HG02852 (cell line): ENCODE data around the gene NCAM1.

Experiments used
- ATAC-seq: cut with Tn5 transposase; IDR thresholded peaks from one replicate; pipeline ENCODE4 v1.9.1; 2021; ENCODE audit warnings: mild to moderate bottlenecking, moderate library complexity; ENCODE audit not compliant: unreplicated experiment

The NCAM1 gene

DNA sequence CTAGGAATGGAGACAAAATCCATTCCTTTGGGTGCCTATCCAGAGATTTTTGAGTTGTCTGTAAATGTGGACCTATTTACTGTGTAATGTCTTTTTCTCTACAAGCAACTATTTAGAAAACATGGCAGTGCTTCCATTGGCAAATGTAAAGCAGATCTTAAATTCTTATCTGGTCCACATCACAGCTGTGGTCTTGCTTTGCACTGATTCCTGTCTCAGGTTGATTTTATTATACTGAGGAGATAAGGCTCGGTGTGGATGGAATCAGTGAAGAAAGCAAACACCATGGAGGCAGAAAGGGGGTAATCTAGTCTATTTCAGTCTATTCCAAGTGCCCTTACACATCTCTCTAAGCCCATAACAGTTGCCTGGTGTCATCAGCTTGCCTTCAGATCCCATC lies 160.5 kb downstream of the NCAM1 start:
- no peak for ATAC-seq

DNA sequence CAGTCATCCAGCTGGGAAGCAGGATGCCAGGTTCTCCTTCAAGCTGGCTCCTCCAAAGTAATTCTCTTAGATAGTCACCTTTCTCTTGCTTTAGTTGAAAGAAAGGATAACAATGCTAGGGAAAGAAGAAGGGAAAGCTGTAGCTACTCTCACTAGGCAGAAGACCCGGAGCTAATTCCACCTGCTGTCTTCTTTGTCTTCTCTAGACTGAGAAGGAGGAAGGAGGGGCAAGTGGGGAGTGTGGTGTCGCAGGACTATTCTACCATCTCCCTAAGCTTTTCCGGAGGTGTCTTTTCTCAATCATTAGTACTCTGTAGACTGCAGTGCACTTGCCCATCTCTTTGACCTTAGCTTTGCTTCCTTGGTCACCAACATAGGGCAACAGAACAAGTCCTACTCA lies 162.8 kb downstream of the NCAM1 start:
- ATAC-seq = no peak

DNA sequence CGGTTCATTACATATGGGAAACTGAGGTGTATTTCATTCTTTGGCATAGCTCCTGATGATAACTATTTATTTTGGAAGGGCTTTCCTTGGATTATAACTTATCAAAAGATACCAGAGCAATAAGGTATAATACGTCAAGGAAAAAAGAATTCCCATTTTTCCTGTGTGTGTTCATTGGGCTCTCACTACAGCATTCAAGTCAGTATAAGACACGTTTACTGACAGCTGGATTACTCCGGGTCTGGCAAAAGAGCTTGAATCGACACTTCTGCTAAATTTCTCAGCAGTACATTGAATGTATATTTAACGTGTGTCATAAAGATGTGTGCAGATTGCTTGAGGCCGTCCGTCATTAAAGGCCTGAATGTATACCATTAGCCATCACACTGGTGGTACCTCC lies 163.4 kb downstream of the NCAM1 start:
- no peak for ATAC-seq

DNA sequence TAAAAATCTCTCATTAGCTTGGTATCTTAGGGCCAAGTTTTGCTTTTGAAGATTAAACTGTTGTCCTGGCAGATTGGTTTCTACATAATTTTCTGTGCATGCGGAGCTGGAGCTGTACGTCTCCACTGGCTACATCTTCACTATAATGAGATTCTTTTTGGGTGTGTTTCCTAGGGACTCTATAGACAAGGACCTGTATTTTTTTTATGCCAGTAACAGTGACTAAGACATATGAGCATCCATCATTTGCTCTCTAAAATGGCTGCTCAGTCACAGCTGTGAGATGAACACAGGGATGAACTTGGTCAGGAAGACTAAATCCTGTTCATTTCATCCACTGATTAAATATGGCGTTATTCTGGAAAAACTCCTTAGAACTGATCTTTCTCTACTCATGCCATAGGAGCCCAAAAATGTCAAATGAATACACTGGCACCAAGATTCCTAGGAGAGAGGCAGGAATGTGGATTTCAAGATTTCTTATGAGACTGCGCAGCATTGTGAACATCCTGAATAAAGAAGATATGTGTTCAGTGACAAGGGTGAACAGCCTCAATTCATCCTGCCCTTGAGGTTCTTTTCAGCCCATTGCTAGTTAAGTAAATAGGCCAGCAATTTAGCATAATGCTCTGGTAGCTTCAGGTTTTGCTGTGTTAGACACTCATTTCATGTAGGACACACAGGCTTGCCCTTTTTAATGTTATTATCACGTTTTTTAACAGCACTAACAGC lies 168.2 kb downstream of the NCAM1 start:
- ATAC-seq = no peak

DNA sequence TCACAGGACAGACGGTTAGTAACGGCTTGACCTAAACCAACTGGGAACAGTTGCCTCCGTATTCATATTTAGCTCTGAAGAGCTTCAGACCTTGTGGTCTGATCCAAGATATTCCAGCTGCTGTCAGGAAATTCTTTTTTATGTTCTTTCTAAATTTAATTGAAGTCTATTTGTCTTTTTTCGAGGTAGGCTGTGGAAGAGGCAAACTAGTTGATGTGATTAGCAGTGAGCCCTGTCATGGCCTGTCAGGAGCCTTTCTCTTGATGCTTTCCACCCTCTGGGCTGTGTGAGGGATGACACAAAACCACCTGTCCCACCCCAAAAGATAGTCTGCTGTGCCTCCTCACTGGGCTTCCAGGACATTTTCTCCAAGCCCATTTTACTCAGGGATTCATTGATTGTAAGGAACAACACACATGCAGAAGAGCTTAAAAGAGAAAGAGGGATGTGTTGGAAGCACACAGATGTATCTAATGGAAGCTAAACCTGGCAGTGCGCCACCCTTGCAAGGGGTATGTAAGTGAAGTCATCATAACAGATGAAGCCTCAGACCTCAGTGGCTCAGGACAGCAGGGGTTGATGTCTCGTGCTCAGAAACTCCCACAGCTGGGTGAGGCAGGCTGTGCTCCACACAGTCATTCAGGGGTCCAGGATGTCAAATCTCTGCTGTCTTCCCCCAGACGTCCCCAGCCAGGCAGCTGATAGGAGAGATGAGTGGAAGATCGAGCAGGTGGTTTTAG lies 170.0 kb downstream of the NCAM1 start:
- ATAC-seq = no peak

DNA sequence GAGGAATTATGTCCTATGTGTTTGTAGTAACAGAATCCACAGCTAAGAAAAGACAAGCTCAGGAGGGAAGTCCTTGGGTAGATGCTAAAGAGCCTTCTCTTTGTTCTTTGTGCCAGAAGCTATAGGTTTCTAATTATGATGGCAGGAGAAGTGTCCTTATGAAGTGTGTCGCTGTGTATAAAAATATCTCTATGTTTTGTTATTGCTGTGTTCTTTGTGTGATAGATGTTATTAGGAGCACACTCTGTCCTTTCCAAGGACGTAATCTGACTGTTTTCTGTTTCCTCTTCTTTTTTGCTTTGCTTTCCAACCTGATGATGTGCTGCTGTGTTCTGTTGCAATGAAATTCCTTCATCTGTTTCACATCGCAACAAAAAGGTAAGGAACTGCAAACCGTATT lies 171.9 kb downstream of the NCAM1 start:
- ATAC-seq = no peak

DNA sequence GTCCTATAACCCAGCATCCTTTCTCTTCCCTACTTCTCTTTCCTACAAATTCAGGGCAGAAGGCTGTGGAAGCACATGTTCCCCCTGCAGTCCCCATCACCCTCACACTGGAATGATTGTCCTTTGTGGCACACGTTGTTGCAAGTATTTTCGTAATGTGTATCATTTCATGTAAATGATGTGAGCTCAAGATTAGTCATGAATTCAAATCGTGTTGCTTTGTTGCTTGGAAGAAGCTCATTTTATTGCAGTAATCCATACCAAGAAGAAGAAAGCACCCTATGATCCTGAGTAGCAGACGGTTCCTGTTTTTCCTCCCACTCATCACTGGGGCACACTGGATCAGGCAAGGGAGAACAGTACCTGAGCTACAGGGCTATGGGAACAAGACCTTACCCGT lies 173.4 kb downstream of the NCAM1 start:
- no peak for ATAC-seq

DNA sequence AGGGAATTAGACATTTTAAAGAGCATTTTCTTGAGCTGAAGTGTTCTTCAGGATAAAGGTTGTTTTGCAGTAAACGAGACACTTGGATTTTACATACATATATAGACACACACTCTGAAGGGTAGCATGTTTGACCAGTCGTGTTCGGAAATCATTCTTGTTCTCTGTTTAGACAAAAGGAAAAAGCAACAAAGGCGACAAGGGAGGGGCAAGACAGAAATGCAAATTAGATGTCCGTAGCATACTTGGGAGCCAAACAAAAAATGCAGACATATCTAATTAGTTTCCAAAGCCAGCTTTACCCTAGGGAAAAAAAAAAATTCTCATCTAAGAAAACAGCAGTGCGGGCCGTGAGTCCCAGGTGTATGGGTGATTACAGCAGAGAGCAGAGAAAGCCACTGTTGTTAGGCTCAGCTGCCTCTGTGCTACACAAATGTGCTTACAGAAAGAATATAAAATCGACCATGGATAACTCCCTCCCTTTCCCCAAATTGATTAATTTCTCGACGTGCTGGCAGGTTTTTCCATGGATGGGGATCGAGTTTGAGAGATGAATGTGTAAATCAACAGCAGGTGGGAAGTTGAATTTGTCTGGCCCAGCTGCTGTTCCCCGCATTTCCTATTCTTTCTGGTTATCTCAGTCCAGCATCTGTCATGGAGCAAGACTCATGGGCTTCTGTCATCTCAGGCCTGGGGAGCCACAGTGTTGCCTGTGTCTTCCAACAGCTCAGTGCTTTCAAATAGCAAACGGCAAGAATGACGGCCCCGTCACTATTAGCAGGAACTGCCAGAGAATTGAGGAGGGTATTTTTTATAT lies 176.7 kb downstream of the NCAM1 start:
- ATAC-seq = no peak

DNA sequence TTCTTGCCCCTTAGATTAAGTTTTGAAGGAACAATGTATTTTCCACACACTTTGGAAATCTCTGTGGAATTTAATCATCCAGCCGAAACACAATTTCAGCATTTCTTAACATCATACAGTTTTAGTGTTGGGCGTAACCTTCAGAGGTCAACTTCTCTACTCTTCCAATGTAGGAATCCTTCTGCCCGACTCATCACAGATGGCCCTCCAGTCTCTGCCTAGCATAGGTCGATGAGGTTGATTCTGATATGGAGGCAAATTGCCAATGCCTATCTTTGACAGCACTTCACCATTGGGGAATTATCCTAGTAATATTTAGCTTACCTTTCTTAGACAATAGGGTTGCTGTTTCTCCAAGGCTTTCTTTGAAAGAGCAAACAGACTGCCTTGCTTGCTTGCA lies 177.5 kb downstream of the NCAM1 start:
- no peak for ATAC-seq

DNA sequence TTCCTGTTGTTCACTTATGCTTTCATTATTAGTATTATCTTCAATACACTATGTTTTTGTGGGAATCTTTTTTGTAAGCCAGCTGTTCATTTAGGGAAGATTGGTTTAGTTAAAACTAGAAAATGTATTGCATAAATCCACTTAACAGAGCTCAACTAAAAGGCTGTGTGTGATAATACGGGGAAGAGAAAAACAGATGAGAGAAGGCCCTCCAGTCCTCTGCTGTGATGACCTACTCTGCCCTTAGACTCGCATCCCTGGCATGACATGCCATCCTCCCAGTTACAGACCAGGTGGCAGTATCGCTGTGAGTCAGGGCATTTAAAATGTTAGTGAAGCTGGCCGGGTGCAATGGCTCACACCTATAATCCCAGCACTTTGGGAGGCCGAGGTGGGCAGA lies 179.8 kb downstream of the NCAM1 start:
- ATAC-seq = no peak

DNA sequence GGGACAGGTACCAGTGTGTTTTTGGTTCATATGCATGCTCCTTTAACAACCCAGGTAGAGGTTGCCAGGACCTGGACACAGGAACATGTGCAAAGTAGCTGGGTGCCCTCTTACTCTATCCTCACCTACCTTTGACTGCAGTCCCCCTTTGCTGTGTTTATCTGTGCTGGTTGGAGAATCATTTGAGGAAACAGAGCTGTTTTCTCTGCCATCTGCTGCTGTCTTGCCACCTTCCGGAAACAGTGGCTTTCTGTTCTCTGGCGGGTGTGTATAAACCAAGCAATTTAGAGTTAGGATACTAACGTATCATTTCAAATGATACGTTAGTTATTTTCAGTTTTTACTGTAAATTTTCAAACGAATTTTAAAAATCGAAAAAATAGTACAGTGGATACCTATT lies 181.3 kb downstream of the NCAM1 start:
- ATAC-seq = no peak

DNA sequence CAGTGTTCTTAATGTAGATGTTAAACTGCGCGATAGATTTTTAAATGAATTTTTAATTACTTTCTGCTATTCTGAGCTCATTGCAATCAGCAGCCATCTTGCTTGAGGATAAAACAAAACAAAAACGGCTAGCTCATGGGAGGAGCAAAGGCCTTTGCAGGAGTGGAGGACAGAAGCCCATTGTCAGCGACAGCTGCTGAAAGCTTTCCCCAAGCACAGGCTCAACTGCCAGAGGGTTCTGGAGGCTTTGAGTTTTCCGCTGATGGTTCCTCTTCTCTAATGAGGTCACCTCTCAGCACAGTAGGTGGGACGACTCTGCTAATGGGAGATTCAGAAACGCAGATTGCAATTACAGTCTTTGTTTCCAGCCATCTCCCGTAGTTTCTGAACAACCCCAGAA lies 186.0 kb downstream of the NCAM1 start:
- ATAC-seq = no peak

DNA sequence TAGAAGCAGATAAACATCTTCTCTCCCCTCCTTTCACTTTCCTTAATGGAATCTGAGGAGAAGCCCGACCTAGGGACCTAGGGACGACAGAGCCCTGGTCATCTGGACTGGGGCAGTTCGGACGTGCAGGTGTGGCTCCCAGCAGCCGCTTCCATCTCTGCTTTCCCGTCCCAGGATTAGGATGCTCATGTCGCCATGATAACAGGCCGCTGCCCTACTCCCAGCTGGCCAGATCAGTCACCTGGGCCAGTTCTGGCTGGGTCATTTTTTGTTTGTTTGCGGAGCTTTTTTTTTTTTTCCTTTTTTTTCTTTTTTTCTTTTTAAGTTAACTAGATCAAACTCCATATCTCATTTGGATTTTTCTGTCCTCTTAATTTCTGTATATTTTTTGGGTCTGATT lies 186.9 kb downstream of the NCAM1 start:
- no peak for ATAC-seq

DNA sequence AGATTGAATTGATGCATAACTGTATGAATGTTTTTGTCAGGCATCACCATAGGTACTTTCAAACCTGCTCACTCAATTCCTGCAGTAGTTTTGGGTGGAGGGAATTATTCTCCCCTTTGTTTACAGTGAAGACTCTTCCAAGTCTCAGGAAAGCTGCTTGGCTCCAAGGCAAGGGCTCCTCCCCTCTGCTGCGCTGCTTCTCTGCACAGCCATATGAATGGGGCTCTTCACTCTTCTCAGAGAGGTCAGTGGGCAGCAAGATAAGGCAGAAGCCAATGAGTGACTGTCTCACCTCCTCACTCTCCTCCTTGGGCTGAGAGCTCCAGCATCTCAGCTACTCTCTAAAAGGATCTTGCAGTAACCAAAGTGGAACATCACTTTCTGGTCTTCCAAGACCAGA lies 187.4 kb downstream of the NCAM1 start:
- no peak for ATAC-seq

DNA sequence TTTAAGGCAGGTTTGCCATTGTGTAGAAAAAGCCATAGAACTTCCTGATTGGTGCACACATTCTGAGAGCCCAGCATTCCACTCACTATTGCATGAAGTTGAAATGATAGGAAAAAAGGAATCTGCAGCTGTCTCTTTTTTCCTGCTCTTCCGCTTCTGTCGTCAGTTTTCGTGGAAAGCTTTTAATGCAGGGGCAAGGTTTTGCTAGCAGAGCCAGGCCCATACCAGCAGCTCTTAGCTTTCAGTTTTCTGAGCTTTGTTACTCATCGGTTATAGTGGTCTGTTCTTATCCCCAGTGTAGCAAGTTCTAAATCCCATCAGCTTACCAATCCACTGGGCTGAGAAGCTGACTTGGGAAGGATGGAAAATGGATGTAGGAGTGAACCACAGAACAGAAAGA lies 190.3 kb downstream of the NCAM1 start:
- ATAC-seq = no peak

DNA sequence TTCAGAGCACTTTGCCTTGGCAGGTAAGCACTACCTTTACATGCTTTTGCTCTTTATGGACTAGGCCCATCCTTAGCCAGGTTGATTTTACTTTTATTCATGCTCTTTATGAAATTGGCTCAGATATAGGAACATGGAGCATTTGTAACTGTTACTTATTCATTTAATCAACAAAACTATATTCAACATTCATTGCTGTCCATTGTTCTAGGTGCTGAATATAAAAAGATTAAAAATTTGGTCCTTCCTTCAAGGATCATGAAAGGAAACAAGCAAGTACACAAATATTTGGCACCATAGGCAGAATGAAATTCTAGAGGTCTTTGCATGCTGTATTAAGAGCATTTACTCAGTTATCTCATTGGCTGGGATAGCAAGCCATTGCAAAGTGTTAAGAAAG lies 191.3 kb downstream of the NCAM1 start:
- no peak for ATAC-seq

DNA sequence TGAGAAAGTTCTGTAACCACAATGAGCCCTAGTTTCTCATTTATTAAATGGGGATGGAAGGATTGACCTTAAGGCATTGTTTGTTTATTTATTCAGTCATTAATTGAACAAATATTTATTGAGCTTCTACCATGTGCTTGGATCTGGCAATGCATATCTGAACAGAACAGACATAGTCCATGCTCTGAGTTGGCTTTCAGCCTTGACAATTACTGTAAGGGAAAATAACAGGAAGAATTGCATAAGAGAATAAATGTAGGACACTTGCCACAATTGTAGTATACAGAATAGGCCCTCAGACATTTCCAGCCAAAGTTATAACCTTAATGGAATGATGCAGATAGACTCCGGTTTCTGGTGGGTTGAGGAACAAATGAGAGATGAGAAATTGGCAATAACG lies 192.6 kb downstream of the NCAM1 start:
- ATAC-seq = no peak

DNA sequence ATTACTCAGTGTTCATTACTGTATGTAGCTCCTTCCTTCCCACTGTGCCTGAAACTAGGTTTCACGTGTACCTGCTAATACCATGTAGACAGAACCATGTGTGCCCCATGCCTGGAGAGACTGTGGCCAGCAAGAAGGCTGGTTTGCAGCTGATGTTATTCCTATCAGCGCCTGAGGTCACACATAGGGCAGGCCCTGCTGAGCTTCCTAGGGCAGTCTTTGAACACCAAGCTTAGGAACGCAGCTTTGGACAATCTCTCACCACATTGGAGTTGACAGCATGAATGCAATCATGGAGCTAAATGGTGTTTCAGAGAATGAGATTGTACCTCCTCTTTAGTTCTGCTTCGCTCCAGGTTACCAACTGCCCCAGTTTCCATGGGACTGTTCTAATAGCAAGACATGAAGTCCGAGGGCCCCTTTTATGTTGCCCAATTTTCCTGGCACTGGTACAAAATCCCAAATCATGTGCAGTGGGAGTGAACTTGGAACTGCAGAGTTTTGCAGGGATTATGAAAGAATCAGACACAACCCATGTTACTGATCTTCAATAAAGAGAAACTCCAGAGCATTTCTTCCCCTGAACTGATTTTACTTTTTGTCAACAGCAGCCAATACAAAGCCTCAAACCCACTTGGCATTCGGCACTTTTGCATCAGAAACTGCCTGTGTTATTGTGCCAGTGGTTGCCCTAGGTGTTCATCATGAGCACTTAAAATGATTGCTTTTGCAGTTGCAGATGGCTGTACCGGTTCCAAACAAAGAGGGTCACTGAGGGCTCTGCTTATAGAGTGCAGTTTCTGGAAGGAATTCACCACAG lies 199.0 kb downstream of the NCAM1 start:
- ATAC-seq = no peak

DNA sequence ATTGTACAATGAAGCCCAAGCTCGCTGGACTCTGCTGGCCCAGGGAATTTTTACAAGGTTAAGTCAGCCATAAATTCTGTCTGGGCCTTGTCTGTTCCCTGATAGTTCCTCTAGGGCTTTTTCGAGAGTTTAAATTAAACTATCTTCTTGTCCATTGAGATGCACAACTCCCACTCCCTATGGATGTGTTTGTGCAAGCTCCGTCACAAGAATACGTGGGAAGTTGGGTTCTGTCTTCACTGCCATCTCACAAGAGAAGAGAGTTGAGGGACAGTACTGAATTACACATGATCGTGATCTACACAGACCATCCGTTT lies 199.5 kb downstream of the NCAM1 start:
- no peak for ATAC-seq

DNA sequence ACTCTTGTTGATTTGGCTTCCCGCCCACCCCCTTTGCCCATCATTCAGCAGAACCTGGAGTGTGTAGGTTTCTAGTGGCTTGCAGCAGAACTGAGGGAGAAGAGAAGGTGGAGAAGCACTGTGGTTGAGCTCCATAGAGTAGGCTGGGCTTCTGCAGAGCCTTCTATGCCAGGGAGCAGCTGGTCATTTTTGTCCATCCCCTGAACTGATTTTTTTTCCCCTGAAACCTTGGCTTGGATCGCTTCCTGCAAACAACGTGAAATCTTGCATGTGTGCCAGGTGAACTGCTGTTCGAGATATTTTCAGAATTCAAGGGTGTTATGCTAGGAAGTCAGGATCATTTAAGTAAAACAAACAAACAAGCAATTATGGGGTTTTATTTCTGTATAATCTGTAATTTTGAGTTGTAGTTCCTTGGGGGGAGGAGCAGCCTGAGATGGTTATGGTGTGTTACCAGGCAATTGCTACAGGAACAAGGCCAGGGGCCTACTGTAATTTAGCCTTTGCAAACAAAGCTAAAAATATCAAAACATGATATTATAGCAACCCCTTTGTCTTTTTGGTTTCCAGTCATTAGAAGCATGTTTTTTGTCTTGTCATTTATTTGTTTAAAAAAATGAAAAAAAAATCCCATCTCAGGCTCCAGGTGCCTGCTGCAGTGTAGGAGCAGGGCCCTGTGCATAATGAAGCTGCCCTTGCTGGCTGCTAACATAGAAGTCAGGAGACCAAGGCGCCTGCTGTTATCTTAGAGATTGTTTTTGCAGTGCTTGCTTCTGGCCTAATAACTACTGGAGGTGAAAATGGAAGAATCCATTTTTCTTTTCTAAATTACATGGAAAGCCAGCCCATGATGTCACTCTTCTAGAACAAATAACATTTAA lies 200.7 kb downstream of the NCAM1 start:
- ATAC-seq = no peak
